Measurements from ENCODE around the gene ELAVL3.

DNA sequence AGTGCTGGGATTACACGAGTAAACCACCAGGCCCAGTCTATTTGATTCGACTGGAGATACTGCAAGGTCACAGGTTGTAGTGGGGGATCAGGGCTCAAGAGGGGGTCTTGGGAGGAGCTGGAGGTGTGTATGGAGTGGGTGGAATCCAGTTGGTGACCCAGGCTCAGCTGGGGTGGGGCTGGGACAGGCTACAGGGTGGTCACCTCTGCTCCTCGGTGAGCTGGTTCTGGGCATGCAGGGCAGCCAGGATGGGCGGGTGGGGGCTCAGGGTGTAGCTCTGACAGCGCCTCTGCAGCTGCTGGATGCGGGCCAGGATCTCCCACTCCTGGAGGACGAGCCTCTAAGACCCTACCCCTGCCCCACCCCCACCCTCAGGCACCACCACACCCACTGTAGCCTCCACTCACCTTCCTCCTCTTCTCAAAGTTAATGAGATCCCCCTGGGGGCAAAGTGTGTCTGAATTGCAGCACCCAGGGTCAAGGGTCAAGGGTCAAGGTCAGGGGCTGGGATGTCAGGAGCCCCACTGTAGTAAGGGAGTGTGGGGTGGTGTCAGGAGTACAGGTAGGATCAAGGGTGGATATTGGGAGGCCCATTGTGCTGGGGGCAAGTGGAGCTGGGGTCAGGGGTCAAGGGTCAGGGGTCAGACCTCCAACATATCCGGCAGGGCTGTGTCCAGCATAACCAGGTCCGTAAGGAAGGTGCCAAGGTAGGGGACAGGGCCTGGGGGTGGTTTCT lies 78.9 kb downstream of the ELAVL3 start:
- TF ChIP-seq, protein P1, sequence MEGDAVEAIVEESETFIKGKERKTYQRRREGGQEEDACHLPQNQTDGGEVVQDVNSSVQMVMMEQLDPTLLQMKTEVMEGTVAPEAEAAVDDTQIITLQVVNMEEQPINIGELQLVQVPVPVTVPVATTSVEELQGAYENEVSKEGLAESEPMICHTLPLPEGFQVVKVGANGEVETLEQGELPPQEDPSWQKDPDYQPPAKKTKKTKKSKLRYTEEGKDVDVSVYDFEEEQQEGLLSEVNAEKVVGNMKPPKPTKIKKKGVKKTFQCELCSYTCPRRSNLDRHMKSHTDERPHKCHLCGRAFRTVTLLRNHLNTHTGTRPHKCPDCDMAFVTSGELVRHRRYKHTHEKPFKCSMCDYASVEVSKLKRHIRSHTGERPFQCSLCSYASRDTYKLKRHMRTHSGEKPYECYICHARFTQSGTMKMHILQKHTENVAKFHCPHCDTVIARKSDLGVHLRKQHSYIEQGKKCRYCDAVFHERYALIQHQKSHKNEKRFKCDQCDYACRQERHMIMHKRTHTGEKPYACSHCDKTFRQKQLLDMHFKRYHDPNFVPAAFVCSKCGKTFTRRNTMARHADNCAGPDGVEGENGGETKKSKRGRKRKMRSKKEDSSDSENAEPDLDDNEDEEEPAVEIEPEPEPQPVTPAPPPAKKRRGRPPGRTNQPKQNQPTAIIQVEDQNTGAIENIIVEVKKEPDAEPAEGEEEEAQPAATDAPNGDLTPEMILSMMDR (IDR thresholded peaks at IDR 0.05): no peak
- no peak for TF ChIP-seq POLR2A (IDR thresholded peaks at IDR 0.05)

All from adrenal gland (tissue), 5 donors.